Breast epithelium (tissue), 3 donors: ENCODE results near the gene TRAF5.

ENCODE experiments used
- CTCF ChIP-seq, 3 donors: fragments of 450-650 bp; IDR thresholded peaks; one replicate each; pipeline ENCODE4 v1.5.1; 2016 to 2017; ENCODE audit warnings: antibody characterized with exemption in 3 of 3, mild to moderate bottlenecking in 3 of 3, moderate library complexity in 3 of 3
- POLR2A ChIP-seq: fragments of 450-650 bp; IDR thresholded peaks from one replicate; pipeline ENCODE4 v1.6.1; 2016; ENCODE audit warnings: antibody characterized with exemption, mild to moderate bottlenecking, moderate library complexity
- POLR2AphosphoS5 ChIP-seq, 3 donors: sonication (generic); formaldehyde crosslinking; IDR thresholded peaks; one replicate each; pipeline ENCODE4 v1.6.1; 2017; ENCODE audit warnings: antibody characterized with exemption in 3 of 3

- TF ChIP-seq CTCF (IDR thresholded peaks at IDR 0.05) (no peak), POLR2A (no peak), POLR2AphosphoS5 (IDR thresholded peaks at IDR 0.05) (no peak)
Measured at GRCh38 chr1:211320980-211321379, 5.7 kb upstream of the TRAF5 start.
